CD14-positive monocyte (primary cell): Measurements from ENCODE around the gene TMA7. TPM values are rescaled to one million over a fixed set of nuclear protein-coding genes. Genes with fewer than 3 reads are reported as not detected.

Experiments used
- DNase-seq, 3 donors: peaks; one replicate each; pipeline ENCODE4 v3.0.0-alpha.2; 2011 to 2022
- H2AFZ ChIP-seq: 2 replicates; pipeline ENCODE4 v1.6.0; 2012; ENCODE audit warnings: mild to moderate bottlenecking, low read depth, low read length, inconsistent platforms; ENCODE audit not compliant: insufficient read depth, poor library complexity, severe bottlenecking
- H3K27ac ChIP-seq, 2 donors: 1 replicate in 1 of 2; 2 replicates in 1 of 2; pipeline ENCODE4 v1.5.1; 2012 to 2013; ENCODE audit warnings: low read length in 2 of 2, control low read depth in 1 of 2, inconsistent platforms in 1 of 2, low read depth in 1 of 2, mild to moderate bottlenecking in 1 of 2
- H3K27me3 ChIP-seq, 2 donors: one replicate each; pipeline versions ENCODE4 v1.6.0 to v1.6.1; 2011 to 2013; ENCODE audit warnings: low read length in 2 of 2; ENCODE audit not compliant: control insufficient read depth in 2 of 2, insufficient read depth in 2 of 2
- H3K36me3 ChIP-seq, 2 donors: replicated peaks in 1 of 2; 1 replicate in 1 of 2; 2 replicates in 1 of 2; pipeline versions ENCODE4 v1.5.1 to v1.6.1; 2012 to 2013; ENCODE audit warnings: low read length in 2 of 2, control low read depth in 1 of 2, inconsistent platforms in 1 of 2, mild to moderate bottlenecking in 1 of 2; ENCODE audit not compliant: insufficient read depth in 2 of 2, control insufficient read depth in 1 of 2
- H3K4me1 ChIP-seq, 2 donors: 1 replicate in 1 of 2; 2 replicates in 1 of 2; pipeline versions ENCODE4 v1.5.1 to v1.6.1; 2012 to 2013; ENCODE audit warnings: low read length in 2 of 2, control low read depth in 1 of 2, inconsistent platforms in 1 of 2, mild to moderate bottlenecking in 1 of 2, moderate library complexity in 1 of 2; ENCODE audit not compliant: insufficient read depth in 2 of 2, control insufficient read depth in 1 of 2
- H3K4me2 ChIP-seq: replicated peaks from 2 replicates; pipeline ENCODE3; 2012; ENCODE audit warnings: low read length, moderate library complexity, mild to moderate bottlenecking; ENCODE audit not compliant: poor library complexity, severe bottlenecking; ENCODE audit errors: extremely low read depth
- H3K4me3 ChIP-seq, 3 experiments: fragments of 200-600 bp in 1 of 3; sonication (generic) in 1 of 3; replicated peaks in 1 of 3; 1 replicate in 2 of 3; 2 replicates in 1 of 3; pipeline ENCODE4 v1.5.1; 2011 to 2013; ENCODE audit warnings: low read length in 3 of 3, mild to moderate bottlenecking in 3 of 3, control low read depth in 2 of 3, low read depth in 2 of 3, inconsistent platforms in 1 of 3, moderate library complexity in 1 of 3
- H3K79me2 ChIP-seq: 2 replicates; pipeline ENCODE4 v1.6.0; 2012; ENCODE audit warnings: mild to moderate bottlenecking, control low read depth, inconsistent platforms, low read length, moderate library complexity; ENCODE audit not compliant: insufficient read depth
- H3K9ac ChIP-seq: 2 replicates; pipeline ENCODE4 v1.6.0; 2017; ENCODE audit warnings: low read length, mild to moderate bottlenecking; ENCODE audit not compliant: insufficient read depth, poor library complexity, severe bottlenecking
- H3K9me3 ChIP-seq, 2 donors: replicated peaks in 1 of 2; 1 replicate in 1 of 2; 2 replicates in 1 of 2; pipeline versions ENCODE4 v1.5.1 to v1.6.1; 2012 to 2013; ENCODE audit warnings: low read length in 2 of 2, control low read depth in 1 of 2; ENCODE audit not compliant: control insufficient read depth in 1 of 2, insufficient read depth in 1 of 2
- H4K20me1 ChIP-seq: 2 replicates; pipeline ENCODE4 v1.6.0; 2012; ENCODE audit warnings: mild to moderate bottlenecking, low read length, control low read depth, moderate library complexity; ENCODE audit not compliant: insufficient read depth
- H3K27ac Mint-ChIP-seq, 7 donors: one replicate each; pipeline ENCODE4 v1.8.0; 2020; ENCODE audit warnings: mild to moderate bottlenecking in 7 of 7, mixed read lengths in 7 of 7, moderate library complexity in 6 of 7, inconsistent platforms in 2 of 7
- H3K27me3 Mint-ChIP-seq, 3 donors: one replicate each; pipeline ENCODE4 v1.8.0; 2021 to 2022; ENCODE audit warnings: low read depth in 3 of 3, mild to moderate bottlenecking in 3 of 3, mixed read lengths in 3 of 3, moderate library complexity in 3 of 3, inconsistent platforms in 1 of 3
- H3K36me3 Mint-ChIP-seq, 2 donors: one replicate each; pipeline ENCODE4 v1.8.0; 2020; ENCODE audit warnings: mixed read lengths in 2 of 2, inconsistent platforms in 1 of 2, mild to moderate bottlenecking in 1 of 2
- H3K4me1 Mint-ChIP-seq: one replicate; pipeline ENCODE4 v1.8.0; 2020; ENCODE audit warnings: mild to moderate bottlenecking, mixed read lengths
- H3K4me3 Mint-ChIP-seq, 2 donors: one replicate each; pipeline ENCODE4 v1.8.0; 2020; ENCODE audit warnings: mild to moderate bottlenecking in 2 of 2, mixed read lengths in 2 of 2, moderate library complexity in 1 of 2
- H3K9me3 Mint-ChIP-seq, 7 donors: one replicate each; pipeline ENCODE4 v1.8.0; 2020 to 2022; ENCODE audit warnings: mixed read lengths in 7 of 7, mild to moderate bottlenecking in 6 of 7, moderate library complexity in 6 of 7, inconsistent platforms in 2 of 7
- CTCF ChIP-seq: fragments of 200-600 bp; IDR thresholded peaks from one replicate; pipeline ENCODE4 v1.8.0; 2022; ENCODE audit warnings: antibody characterized with exemption, mild to moderate bottlenecking
- WGBS: methylation state at CpG from one replicate; pipeline ENCODE4 v1.1.5; 2013; ENCODE audit warnings: missing lambda C conversion rate; ENCODE audit not compliant: insufficient coverage; 5-methylcytosine and 5-hydroxymethylcytosine counted together
- intact Hi-C, 2 donors: fragments of 100-400 bp; cut with micrococcal nuclease; formaldehyde crosslinking; loops; one replicate each; pipeline versions ENCODE4 v1.15.0 to v1.15.1; 2023
- polyA plus RNA-seq, 3 donors: library from polyadenylated mRNA; depleted of rRNA in 1 of 3; unstranded in 2 of 3; stranded (reverse) in 1 of 3; fragments of 300-500 nt in 2 of 3; fragments of >200 nt in 1 of 3; fragmentation: Illumina TruSeq in 2 of 3; gene quantifications; 1 replicate in 2 of 3; 2 replicates in 1 of 3; pipeline ENCODE4 v1.2.3, GENCODE V29; 2012 to 2021

TMA7 gene
- polyA plus RNA-seq, 3 donors, result 301 to 559 (median 478) TPM

GRCh38 chr3:48456456-48456855 lies 16.4 kb downstream of the TMA7 start:
- Mint-ChIP-seq H3K4me3 (no peak overlapping the region), H3K27ac (peak overlapping the region in 1 of 7 donors; percentile 26), H3K9me3 (no peaks in the 10 kb centered on the region), H3K36me3 (peaks cover 65 to 90% of the 10 kb centered on the region in 2 donors), H3K27me3 (peaks cover 0 to 2% (median 0%) of the 10 kb centered on the region in 3 donors), H3K4me1 (no peaks in the 10 kb centered on the region)
- Histone ChIP-seq H3K4me3 (no peak overlapping the region), H3K79me2 (no peaks in the 10 kb centered on the region), H4K20me1 (no peaks in the 10 kb centered on the region), H3K4me2 (no peak overlapping the region), H3K27ac (no peak overlapping the region), H3K27me3 (no peaks in the 10 kb centered on the region), H3K36me3 (peaks cover 69 to 90% of the 10 kb centered on the region in 2 donors), H3K4me1 (no peaks in the 10 kb centered on the region), H3K9ac (no peak overlapping the region), H3K9me3 (no peaks in the 10 kb centered on the region), H2AFZ (no peak overlapping the region)
- WGBS, result 100% methylated on average over 1 of the region's 1 CpG
- DNase-seq, result no peak
- intact Hi-C loops, result no loop called here
- TF ChIP-seq CTCF, result no peak

- H3K4me3 ChIP-seq, result no peak overlapping the region
- H3K79me2 ChIP-seq, result no peaks in the 10 kb centered on the region
- H3K9me3 Mint-ChIP-seq, result no peaks in the 10 kb centered on the region
- no peaks in the 10 kb centered on the region for H3K4me1 Mint-ChIP-seq
- no peak overlapping the region for H3K4me2 ChIP-seq
- peaks cover 42 to 73% of the 10 kb centered on the region in 2 donors for H3K36me3 Mint-ChIP-seq
- H3K4me3 Mint-ChIP-seq, result no peak overlapping the region
- no peak overlapping the region for H2AFZ ChIP-seq
- H3K27ac ChIP-seq, result no peak overlapping the region
- WGBS, result 94% methylated on average over 1 of the region's 3 CpGs
- H3K27ac Mint-ChIP-seq, result no peak overlapping the region
- peaks cover 46 to 70% of the 10 kb centered on the region in 2 donors for H3K36me3 ChIP-seq
- no peak overlapping the region for H3K9ac ChIP-seq
- no peaks in the 10 kb centered on the region for H4K20me1 ChIP-seq
- peaks cover 0 to 2% (median 0%) of the 10 kb centered on the region in 3 donors for H3K27me3 Mint-ChIP-seq
- no peak for TF ChIP-seq CTCF
- H3K27me3 ChIP-seq, result no peaks in the 10 kb centered on the region
- H3K4me1 ChIP-seq, result no peaks in the 10 kb centered on the region
- no peaks in the 10 kb centered on the region for H3K9me3 ChIP-seq
- no peak for DNase-seq
- intact Hi-C loops, result no loop called here
Observed at GRCh38 chr3:48459331-48459730, 19.3 kb downstream of the TMA7 start.
